Stimulated activated CD8-positive, alpha-beta memory T cell treated with anti-CD3 and anti-CD28 coated beads, Interleukin-7, amount 100 ng/mL, for 24 hours (primary cell): ENCODE results near the gene SUSD1.
"Not testable (repeated sequence)": the region's sequence is repeated elsewhere in the genome, so short reads cannot be mapped to it uniquely, and the experiment has no call there.

ENCODE experiments used
- DNase-seq: peaks from one replicate; pipeline ENCODE4 v3.0.0-alpha.2; 2020; ENCODE audit warnings: low read depth

SUSD1 gene

DNA sequence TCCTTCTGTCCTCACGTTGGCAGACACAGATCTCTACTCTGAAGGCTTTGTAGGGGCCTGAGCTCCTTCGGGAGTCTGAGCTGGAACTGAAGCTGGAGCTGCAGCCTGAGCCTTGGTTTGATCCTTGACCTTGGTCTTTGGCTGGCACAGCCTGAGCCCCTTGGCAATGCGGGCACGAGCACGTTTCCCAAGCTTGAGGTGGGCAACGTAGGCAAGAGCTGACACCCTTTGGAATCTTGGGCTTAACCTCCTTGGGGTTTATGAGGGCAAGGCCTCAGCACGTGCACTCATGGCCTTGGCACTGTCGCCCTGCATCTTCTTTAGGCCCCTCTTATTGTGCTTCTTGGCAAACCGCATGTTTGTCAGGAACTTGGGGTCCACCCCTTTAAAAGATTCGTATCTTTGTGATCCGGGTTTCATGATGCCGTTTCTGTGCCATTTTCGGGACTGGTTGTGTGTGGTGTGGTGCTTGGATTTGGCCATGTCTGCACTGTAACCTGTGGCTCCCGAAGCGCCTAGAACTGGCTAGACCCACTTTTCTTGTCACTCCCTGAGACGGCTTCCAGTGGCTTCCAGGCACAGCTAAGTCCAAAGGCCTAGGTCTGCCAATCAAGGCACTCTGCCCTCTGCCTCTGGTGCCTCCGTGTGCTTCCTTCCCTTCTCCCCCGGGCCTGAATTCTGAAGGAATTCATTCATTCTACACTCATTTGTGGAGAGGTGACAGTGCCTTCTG is 1.4 kb downstream of the SUSD1 start:
- DNase-seq = no peak

GRCh38 chr9:112170968-112171367 is 4.1 kb downstream of the SUSD1 start:
- DNase-seq = no peak

DNA sequence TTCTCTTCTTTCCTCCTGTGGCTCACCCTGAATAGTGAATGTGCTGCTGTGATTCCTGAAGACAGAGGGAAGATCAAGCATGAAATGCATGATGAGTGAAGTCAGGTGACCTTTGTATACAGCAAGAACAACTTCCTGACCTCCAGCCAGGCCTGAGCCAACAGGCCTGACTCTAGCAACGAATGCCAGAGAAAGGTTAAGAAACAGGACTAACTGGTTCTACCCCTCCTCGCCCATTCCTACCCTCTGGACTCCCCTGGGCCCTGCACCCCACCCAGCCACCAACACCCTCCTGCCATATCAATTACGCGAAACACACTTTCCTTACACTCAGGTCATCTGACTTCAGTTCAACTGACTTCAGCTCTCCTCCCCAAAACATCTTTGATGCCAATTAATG is 4.9 kb downstream of the SUSD1 start:
- no peak for DNase-seq

GRCh38 chr9:112169368-112169767 is 5.7 kb downstream of the SUSD1 start:
- DNase-seq = no peak

GRCh38 chr9:112168197-112168596 is 6.9 kb downstream of the SUSD1 start:
- no peak for DNase-seq

- no peak for DNase-seq
Measured at GRCh38 chr9:112166176-112167140, 8.6 kb downstream of the SUSD1 start.

GRCh38 chr9:112162621-112163413 is 12.3 kb downstream of the SUSD1 start:
- no peak for DNase-seq

DNA sequence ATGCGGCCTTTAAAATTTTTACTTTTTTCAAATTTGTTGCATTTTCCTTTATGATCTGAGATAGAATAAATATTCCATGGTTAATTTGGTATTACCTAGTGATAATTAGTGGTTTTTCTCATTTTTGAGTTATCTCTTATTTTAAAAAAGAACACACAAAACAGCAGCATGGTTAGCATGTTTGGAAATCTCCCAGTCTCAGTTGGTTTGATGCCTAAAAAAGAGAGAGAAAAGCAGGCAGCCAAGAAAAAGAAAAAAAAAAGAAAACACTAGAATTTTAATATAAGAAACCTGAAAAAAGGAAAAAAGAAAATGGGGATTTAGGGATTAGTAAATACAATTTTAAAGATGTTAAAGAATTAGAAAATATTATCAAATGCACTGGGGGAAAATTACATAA is 15.3 kb downstream of the SUSD1 start:
- DNase-seq = no peak

DNA sequence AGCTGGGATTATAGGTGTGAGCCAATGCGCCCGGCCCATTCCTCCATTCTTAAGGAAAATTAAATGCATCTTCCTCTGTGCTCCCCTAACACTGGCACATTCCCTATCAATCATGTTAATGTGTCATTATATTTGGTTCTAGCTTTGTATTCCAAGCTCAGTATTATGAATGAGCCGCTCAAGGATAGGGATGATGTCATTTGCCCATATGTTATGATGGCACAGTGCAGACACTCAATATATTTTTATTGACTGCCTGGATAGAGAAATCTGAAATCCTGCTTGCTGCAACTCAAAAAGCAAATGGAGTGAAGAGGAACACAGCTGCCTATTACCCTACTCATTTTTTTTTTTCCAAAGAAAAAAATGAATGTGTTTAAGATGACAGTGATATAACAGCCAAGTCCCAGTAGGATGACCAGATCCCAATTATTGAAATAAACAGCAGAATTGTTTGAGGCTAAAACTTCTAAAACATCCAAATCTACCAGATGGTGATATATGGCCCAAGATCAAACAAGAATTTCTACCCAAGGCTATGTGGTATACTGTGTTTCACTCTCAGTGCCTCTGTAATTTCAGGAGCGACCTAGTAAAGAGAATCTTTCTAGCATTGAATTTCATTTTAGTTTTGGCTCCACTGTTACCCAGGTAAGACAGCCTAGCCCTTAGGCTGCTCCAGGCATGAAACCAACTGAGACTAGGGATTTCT is 16.3 kb downstream of the SUSD1 start:
- DNase-seq = no peak

- no peak for DNase-seq
Measured at GRCh38 chr9:112157961-112158360, 17.1 kb downstream of the SUSD1 start.

DNA sequence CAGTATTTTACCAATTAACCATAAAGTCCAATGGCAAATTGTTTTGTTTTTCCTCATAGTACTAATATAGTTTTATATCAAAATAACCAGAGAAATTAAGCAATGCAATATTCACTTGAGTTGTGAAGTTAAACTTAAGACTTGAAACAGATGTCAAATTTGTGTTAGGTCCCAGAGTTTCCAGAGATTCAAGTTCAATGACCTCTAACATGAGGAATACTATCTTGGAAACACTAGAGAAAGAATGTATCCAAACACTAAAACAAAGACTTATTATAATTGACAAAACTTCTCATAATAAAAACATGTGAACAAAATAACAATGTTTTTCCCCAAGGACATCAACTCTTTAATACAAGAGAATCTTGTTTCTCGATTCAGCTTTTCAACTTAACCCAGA is 18.0 kb downstream of the SUSD1 start:
- DNase-seq = no peak

- DNase-seq = no peak
Measured at GRCh38 chr9:112149211-112149610, 25.9 kb downstream of the SUSD1 start.

GRCh38 chr9:112145886-112146285 is 29.2 kb downstream of the SUSD1 start:
- no peak for DNase-seq

- DNase-seq = no peak
Measured at GRCh38 chr9:112144807-112145206, 30.3 kb downstream of the SUSD1 start.

GRCh38 chr9:112142420-112142819 is 32.7 kb downstream of the SUSD1 start:
- DNase-seq = no peak

DNA sequence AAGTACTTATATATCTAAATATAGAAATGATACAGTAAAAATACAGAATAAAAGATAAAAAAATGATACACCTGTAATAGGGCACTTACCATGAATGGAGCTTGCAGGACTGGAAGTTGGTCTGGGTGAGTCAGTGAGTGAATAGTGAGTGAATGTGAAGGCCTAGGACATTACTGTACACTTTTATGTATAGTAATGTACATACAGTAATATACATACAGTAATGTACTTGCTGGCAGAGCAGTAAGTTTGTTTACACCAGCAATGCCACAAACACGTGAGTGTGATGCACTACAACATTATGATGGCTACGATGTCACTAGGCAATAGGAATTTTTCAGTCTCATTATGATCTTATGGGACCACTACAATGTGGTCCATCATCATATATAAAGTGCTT is 34.2 kb downstream of the SUSD1 start:
- DNase-seq = no peak

DNA sequence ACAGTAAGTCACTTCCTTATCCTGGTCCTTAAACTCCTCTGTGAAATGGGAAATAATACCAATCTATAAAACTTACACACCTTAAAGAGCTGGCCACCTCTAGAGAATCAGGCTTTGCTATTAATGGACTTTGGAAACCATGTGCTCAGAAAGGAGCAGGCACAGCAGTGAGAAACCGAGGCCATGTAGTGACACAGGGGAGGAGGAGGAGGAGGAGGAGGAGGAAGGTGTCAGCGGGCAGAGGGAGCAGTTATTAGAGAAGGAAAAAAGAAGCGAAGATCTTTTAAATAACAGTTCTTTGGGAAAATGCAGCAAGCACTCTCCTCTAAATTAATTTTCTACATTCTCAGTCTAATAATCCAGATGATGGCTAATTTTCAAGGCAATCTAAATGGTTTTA is 38.0 kb downstream of the SUSD1 start:
- no peak for DNase-seq

- DNase-seq = no peak
Measured at GRCh38 chr9:112135706-112136105, 39.4 kb downstream of the SUSD1 start.

GRCh38 chr9:112133806-112134205 is 41.3 kb downstream of the SUSD1 start:
- DNase-seq = not testable (repeated sequence)

- no peak for DNase-seq
Measured at GRCh38 chr9:112132356-112132755, 42.7 kb downstream of the SUSD1 start.

- no peak for DNase-seq
Measured at GRCh38 chr9:112130997-112131396, 44.1 kb downstream of the SUSD1 start.

DNA sequence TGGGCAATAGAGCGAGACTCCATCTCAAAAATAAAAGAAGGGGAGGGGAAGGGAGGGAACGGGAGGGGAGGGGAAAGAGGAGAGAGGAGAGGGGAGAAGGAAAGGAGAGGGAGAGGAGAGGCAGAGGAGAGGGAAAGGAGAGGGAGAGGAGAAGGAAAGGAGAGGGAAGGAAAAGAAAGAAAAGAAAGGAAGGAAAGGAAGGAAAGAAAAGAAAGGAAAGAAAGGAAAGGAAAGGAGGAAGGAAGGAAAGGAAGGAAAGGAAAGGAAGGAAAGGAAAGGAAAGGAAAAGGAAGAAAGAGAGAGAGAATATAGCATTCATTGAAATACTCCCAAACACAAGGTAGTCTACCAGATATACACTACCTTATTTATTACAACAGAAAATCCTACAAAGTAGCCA is 44.8 kb downstream of the SUSD1 start:
- DNase-seq = no peak
